ENCODE measurements around the gene FREM3.
"Not testable (repeated sequence)": the region's sequence is repeated elsewhere in the genome, so short reads cannot be mapped to it uniquely, and the experiment has no call there.

DNA sequence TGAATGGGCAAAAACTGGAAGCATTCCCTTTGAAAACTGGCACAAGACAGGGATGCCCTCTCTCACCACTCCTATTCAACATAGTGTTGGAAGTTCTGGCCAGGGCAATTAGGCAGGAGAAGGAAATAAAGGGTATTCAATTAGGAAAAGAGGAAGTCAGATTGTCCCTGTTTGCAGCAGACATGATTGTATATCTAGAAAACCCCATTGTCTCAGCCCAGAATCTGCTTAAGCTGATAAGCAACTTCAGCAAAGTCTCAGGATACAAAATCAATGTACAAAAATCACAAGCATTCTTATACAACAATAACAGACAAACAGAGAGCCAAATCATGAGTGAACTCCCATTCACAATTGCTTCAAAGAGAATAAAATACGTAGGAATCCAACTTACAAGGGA, 18.3 kb upstream of the FREM3 start:
- TF ChIP-seq POLR2A, CTCF (IDR thresholded peaks at IDR 0.05): not testable (repeated sequence)

Measured in uterus (tissue), 2 donors.